H1 (cell line): ENCODE results near the gene ZYX. TPM values are rescaled to one million over a fixed set of nuclear protein-coding genes. Genes with fewer than 3 reads are reported as not detected.

ENCODE experiments used
- BRCA1 ChIP-seq: IDR thresholded peaks from 2 replicates; pipeline ENCODE4 v1.6.1; 2012; ENCODE audit warnings: low read depth, low read length, improper control_type of control experiment
- CHD7 ChIP-seq: fragments of 300-600 bp; sonication (generic); IDR thresholded peaks from 2 replicates; pipeline ENCODE4 v1.7.1; 2012; ENCODE audit warnings: low read length, moderate library complexity, mild to moderate bottlenecking, inconsistent platforms; ENCODE audit not compliant: insufficient replicate concordance
- FOSL1 ChIP-seq: IDR thresholded peaks from 2 replicates; pipeline ENCODE4 v1.6.1; 2011; ENCODE audit warnings: mild to moderate bottlenecking, low read depth, low read length, moderate library complexity; ENCODE audit not compliant: insufficient read depth
- KDM1A ChIP-seq: fragments of 200-600, 300-600 bp; sonication (generic); IDR thresholded peaks from 2 replicates; pipeline ENCODE4 v1.7.1; 2016; ENCODE audit warnings: mild to moderate bottlenecking, low read length, borderline replicate concordance
- POLR2AphosphoS5 ChIP-seq: IDR thresholded peaks from 2 replicates; pipeline ENCODE4 v1.6.1; 2011; ENCODE audit warnings: low read depth, low read length
- TAF1 ChIP-seq: IDR thresholded peaks from 2 replicates; pipeline ENCODE4 v1.6.1; 2011; ENCODE audit warnings: mild to moderate bottlenecking, low read depth, low read length
- ZNF274 ChIP-seq: IDR thresholded peaks from 2 replicates; pipeline ENCODE4 v1.7.0; 2012; ENCODE audit warnings: low read length, borderline replicate concordance; ENCODE audit errors: extremely low read depth
- polyA plus RNA-seq, 7 experiments: library from polyadenylated mRNA; depleted of rRNA in 3 of 7; stranded (reverse) in 5 of 7; unstranded in 2 of 7; fragments of >200 nt in 5 of 7; fragments of 200-250 nt in 2 of 7; gene quantifications; 1 replicate in 5 of 7; 2 replicates in 1 of 7; 4 replicates in 1 of 7; pipeline versions ENCODE4 v1.2.1 to v1.2.3, GENCODE V29; 2011 to 2013; ENCODE audit warnings: missing spikeins in 2 of 7, mixed read lengths in 2 of 7
- total RNA-seq: library from RNA; stranded (reverse); fragmentation: NEBNext Ultra II Directional; extraction: Animal tissue kit (Norgen Biotek cat#: 25700); gene quantifications from 2 replicates; pipeline ENCODE4 v1.2.1, GENCODE V29; 2021

The ZYX gene
- total and polyA plus RNA-seq, 2 of the 8 experiments (the other 6 are each of a cell fraction or from before 2014, with no cell fraction given): 40.6 to 159 TPM

- TF ChIP-seq CHD7 (no peak), POLR2AphosphoS5 (peak; percentile 56), BRCA1 (no peak), KDM1A (no peak), FOSL1 (no peak), ZNF274 (no peak), TAF1 (no peak)
Measured at GRCh38 chr7:143387156-143387975, 6.2 kb downstream of the ZYX start (continued).
